HUDEP-2 (cell line): ENCODE data around the gene SPTA1.

ENCODE experiments used
- DNase-seq, 76 experiments: peaks; one replicate each; lab custom pipeline; 2025; ENCODE audit not compliant: unreplicated experiment in 76 of 76; lab: John Stamatoyannopoulos, UW

The SPTA1 gene

DNA sequence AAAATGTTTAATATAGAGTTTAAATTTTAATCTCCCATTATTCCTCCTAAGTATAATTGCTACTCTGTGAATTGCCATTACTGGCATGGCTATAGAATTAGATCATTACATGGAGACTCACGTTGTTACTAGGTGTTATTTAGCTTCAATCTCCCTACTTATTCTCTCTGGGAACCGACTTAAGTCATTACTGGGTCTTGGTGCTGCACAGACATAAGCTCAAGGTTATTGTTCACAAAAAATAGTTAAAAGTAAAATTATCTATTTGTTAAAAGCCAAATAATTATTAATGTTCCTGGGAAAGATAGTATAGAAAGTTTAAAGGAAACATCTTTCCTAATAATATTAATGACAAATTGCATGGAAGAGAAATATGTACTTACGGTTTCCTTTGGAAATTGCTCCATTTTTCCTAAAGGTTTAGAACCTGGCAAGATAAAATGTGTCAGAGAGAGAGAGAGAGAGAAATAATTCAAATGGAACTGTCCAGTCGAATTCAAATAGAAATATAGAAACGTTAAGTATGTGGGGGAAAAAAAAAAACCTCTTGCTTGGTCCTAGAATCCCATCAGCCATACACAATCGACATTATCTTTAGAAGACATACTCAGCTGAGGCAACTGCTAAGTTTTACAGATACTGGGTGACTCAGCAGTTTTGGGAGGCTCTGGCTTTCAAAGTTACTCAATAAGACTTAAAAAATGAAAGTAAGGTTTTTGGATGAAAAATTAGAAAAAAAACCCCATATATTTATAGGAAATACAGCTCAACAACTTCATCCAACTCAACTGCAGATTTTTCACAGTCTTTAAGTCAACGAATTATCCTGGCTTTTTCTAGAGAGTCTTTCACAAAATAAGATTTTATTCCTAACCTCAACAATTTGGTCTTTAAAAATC is at the start of gene SPTA1:
Gene SPTA1 (minus strand): TSS at position 605 of the 899 bp plus-strand sequence. CDS start 198 bp downstream, at position 407.
- peak in 58 of 76 experiments; percentile 5 to 91 (median 68) for DNase-seq

DNA sequence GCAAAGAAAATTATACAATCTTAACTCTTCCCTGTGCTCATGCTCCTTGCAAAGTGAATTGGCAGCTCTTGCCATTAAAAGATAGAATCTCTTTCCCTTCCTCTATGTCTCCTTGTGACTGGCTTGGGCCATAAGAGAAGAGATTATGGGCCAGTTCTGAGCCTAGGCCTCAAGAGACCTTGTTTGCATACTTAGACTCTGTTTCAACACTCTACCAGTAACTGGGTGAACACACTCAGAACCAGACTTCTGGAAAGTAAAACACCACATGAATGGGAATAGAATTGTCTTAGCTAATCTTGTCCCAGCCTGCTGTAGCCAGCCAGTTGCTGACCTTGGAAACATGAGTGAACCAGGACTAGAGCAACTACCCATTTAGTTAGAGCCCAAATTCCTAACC is 49.3 kb upstream of the SPTA1 start:
- DNase-seq = no peak

DNA sequence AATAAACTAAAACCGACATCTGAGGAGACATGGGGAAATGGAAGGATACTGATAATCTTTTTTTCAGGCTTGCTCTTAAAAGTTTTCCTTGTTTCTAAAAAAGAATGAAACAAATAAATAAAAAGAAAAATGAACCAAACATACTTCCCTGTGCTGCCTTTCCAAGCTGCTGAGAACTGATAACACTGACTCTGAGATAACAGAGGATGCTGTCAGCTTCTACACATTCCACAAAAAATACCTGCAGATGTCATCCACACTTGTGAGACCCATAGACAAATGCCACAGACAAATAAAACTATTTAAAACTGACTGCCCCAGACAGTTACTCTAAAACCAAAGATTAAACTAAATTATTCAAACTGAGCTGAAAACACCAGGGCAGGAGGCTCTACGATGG is 46.0 kb upstream of the SPTA1 start:
- DNase-seq = peak in 6 of 76 experiments; percentile 4 to 15 (median 9)

DNA sequence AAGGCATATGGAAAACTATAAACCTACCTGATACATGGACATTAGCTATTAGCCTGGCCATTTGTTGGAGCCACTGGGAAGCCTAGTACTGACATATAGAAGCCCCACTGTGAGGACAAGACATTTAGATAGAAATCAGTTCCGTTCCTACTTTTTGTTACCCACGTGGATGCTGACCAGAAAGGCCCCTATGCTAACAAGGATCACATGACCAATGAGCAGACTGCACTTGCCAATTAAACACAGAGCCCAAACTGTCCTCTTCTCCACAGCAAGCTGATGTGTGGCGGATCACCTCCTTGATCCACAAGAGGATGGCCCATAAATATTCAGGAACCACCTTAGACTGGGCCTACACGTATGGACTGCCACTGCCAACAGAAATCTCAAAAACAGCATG is 45.2 kb upstream of the SPTA1 start:
- no peak for DNase-seq

DNA sequence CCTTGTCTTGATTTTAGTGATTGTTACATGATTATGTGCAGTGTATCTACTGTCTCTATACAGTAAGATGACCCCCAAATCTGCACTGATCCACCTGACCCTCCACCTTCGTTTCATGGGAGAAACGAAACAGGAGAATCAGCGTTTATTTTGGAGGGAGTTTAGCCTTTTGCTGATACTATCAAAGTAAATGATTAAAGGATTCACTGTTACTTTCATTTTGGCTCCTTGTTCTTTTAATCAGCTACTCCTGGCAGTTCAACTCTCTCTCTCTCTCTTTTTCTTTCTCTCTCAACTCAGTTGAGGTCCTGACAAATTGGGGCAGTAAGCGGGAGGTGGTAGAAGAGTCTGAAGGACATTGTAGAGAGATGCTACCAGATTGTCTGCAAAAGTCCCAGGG is 43.9 kb upstream of the SPTA1 start:
- DNase-seq = no peak

DNA sequence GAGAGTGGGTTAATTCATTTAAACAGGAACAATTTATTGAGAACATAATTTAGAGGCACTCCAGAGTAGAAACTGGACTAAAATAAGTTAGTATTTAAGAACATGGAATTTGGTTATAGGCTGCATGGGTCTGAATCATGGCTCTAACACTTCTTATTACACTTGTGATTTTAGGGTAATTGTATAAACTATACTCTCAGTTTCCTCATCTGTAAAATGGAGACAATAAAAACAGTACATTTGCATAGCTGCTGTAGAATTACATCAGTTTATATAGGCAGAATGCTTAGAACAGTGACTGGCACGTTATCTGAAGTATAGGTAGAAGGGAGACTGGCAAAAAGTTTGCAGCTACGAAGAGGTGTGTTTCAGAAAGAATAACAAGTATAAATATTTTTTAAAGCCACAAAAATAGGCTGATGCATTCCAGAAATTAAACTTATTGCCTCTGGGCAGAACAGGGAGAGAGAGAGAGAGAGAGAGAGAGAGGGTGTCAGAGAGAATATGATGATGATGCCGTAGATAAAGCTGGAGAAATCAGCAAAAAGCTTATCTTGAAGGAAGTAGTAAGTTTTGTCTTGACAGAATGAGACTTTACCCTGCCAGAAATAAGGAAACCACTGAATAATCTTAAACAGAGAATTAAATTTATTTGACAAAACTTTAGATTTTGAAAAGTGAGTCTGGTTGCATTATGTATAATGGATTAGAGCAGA is 42.2 kb upstream of the SPTA1 start:
- DNase-seq = no peak

DNA sequence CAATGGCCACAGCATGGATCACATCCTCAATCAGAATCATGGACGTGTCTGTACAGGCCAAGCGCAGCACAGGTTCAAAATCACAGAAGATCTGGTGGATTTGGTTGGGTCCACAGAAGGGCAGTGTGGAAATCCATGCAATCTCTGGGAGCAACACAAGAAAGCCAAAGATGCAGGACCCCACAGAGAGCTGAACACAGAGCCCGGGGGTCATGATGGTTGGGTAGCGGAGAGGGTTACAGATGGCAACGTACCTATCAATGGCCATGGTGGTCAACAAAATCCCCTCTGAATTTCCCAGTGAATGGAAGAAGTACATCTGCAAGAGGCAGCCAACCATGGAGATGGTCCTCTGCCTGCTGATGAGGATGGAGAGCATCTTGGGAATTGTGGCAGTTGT is 37.9 kb upstream of the SPTA1 start:
- no peak for DNase-seq

DNA sequence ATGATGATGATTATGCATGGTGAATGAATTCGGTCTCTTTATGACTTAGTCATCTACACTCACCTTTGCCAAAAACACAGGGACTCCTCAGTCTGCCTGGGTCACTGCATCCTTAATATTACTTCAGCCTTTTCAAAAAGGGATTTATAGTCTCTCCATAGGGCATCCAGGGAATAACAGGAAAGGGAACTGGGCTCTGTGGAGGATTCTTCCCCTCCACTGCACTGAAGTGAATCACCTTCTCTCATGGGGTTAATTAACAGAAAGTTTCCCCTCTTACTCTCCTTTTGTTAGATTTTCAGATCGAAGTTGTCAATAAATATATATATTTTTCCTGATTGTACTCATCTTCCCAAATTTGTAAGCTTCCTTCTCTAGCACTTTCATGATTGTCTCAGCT is 34.1 kb upstream of the SPTA1 start, which contains the start of gene OR6K3:
Gene OR6K3 (minus strand): TSS at position 101 of the 400 bp plus-strand sequence. CDS start 2,605 bp downstream, outside the sequence.
- DNase-seq = no peak

DNA sequence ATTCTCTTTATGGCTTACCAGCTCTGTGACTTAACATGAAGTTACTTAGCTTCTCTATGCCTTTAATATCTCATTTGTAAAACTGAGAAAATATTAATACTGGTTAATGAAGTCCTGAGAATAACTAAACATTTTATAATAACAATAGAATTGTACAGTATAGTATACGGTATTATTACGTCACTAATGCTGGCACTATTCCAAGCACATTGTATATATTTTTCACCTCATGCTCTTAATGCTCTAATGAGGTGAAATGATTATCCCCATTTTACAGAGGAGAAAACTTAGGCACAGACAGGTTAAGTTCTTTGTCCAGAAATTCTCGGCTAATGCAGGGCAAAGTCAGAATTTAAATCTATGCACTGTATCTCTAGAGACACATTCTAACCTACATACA is 33.1 kb upstream of the SPTA1 start:
- no peak for DNase-seq

DNA sequence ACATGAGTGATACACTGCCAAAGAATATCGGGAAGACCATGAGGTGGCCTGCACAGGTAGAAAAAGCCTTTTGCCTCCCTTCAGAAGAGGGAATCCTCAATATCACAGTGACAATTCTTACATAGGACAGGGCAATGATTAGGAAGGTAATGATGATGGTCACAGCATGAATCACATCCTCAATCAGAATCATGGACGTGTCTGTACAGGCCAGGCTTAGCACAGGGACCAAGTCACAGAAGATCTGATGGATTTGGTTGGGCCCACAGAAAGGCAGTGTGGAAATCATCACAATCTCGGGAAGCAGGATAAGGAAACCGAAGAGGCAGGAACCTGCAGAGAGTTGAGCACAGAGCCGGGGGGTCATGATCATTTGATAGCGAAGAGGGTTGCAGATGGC is 30.8 kb upstream of the SPTA1 start:
- no peak for DNase-seq

DNA sequence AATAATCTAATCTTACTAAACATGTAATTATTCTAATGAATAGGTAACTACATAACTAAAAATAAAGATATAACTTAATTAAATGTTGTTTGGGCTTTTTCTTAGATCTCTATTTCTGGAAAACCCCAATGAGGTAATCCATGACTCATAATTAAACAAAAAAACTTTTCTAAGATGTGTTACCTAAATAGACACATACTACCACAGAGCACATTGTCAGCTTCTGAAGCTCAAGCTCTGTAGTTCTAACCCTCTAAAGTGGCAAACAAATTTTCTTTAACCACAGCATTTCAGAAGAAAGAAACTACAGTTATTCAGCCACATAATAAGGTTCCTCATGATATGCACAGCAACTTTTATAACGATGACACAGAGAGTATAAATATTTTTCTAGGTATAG is 29.8 kb upstream of the SPTA1 start:
- DNase-seq = no peak

DNA sequence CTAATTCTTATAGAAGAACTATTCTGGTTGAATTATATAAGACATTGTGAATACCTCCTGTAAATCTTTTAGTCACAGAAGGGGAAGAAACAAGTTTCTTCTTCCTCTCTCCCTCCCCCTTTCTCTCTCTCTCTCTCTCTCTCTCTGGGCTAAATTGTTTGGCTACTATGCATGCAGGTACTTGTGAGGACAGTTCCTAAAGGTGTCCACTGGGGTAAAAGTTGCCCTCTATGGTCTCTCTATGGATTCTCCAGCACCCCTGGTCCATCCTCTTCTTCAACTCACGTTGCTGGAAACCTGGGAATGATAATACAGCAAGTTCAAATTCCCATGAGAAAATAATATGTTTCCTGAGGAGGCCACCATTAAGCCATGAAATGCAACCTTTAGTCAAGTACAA is 28.2 kb upstream of the SPTA1 start:
- no peak for DNase-seq

DNA sequence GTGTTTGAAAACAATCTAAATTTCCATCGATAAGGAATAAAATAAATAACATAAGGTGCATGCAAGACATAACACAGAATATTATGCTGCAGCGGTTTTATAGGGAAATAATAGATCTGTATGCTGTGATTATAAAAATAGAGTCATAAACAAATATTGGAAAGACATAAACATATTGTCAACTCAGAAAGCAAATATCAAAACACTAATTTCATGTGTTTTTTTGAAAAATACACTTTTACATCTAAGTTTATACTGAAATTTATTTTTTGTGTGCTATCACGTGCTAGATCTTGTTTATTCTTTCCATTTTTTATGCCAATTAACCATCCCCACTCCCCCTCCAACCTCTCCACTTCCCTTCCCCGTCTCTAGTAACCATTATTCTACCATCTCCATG is 24.6 kb upstream of the SPTA1 start:
- DNase-seq = no peak

DNA sequence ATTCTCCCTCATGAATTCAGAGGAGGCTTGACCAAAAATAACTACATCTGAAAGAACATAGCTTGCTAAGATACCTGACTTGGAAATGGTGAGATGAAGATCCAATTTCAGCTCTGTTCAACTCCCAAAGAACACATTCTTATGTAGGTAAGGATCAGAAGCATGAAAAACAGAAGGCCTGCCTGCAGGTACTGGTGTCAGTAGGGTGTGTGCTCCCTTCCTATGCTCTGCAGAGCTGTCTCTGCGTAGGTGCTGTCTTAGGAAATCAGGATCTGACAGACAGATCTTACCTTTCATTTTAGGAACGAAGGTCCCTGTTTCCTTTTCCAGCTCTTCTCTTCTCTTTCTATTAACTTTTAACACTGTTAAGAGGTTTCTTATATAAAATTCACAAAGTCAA is 19.6 kb upstream of the SPTA1 start:
- DNase-seq = no peak

DNA sequence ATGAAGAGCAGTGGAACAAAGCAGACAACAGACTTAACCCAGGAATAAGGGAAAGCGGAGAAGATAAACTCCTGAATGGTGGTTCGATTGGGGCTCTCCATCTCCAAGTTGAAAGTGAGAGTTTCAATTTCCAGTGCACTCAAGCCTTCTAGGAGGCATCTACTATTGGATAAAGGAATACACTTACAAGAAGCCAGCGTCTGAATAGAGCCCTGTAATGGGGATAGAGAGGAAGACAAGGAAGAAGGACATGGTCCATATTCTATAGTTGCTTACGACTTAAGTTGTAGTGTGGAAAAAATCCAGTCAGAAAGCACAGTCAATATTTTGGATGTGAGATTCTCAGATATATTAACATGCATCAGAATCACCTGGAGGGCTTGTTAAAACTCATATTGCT is 14.0 kb upstream of the SPTA1 start, which contains the start of gene OR6K2:
Gene OR6K2 (minus strand): TSS at position 101 of the 400 bp plus-strand sequence. CDS start 0 bp downstream, at position 101.
- DNase-seq = no peak

DNA sequence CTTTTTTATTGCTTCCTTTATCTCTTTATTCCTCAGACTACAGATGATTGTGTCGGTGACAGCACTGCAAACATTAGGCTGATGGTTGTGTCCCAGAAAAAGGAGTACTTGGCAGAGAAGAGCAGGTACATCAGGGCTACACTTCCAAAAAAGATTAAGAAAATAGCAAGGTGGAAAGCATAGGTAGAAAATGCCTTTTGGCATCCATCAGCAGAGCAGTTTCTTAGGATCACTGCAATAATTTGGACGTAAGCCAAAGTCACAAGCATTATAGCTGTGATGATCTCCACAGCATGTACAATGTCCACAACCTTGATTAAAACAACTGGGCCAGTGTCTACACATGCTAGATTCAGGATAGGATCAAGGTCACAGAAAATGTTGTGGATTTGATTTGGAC is 8.1 kb upstream of the SPTA1 start:
- DNase-seq = peak in 5 of 76 experiments; percentile 2 to 20 (median 10)

DNA sequence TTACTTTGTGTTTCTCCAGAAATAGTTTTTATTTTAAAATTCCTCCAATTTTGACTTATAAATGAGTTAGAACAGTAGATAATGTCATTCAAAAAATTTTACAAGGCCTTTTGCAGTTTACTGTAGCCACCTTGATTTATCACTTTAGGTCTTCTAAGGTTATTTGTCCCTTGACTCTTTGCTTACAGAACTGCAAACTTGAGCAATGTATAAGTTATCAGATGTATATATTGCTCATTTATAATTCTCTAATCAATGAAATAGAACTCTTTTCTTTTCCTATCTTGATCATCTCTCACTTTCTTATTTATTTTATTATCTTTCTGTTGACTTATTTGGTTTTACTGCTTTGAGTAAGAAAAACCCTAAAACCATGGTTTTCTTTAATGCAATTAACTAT is 5.8 kb upstream of the SPTA1 start:
- peak in 1 of 76 experiments; percentile 28 for DNase-seq

DNA sequence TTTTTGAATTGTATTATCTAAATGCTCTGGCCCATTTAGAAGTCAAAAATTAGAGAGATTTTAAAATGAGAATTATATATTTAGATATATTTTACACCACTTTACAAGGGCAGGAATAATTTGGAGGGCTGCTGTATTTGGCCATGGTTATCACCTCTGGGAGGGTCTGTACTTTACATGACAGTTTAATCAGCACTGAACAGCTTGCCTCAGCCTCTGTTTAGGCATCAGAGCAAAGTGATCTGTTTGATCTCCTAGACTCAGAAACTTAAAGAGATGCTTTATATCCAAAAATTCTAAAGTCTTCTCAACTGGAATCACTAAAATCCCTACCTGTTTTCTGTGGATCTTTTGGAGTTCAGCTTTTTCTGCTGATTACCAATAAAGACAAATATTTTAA is 5.4 kb upstream of the SPTA1 start:
- peak in 69 of 76 experiments; percentile 8 to 89 (median 65) for DNase-seq

DNA sequence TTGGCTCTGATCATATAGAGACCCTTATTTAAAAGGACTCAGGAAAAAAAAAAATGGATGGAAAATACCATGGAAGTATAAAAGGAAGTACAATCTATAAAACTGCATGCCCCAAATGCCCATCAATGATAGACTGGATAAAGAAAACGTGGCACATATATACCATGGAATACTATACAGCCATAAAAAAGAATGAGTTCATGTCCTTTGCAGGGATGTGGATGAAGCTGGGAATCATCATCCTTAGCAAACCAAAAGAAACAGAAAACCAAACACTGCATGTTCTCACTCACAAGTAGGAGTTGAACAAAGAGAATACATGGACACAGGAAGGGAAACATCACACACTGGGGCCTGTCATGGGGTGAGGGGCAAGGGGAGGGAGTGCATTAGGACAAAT is 4.6 kb upstream of the SPTA1 start:
- DNase-seq = peak in 1 of 76 experiments; percentile 15

DNA sequence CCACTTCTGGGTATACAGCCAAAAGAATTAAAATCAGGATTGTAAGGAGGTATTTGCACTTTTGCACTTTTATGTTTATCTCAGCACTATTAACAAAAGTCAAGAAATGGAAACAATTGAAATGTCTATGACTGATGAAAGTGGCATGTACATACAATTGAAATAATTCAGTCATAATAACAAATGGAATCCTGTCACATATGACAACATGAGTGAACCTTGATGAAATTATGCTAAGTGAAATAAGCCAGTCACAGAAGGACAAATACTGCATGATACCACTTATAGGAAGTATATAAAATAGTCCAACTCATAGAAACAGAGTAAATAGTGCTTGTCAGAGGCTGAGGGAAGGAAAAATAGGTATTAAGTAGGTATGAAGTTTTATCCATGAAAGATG is 3.4 kb upstream of the SPTA1 start:
- no peak for DNase-seq

DNA sequence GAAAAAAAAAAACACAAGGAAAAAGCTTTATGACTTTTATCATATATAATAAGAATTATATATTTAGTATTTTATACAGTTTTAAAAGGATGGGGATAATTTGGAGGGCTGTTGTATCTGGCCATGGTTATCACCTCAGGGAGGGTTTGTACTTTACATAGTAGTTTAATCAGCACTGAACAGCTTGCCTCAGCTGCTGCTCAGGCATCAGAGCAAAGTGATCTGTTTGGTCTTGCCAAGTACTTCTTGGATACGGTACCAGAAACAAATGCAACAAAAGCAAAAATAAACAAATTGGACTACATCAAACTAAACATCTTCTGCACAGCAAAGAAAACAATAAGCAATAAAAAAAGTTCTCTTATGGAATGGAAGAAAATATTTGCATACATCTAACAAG is 2.6 kb upstream of the SPTA1 start:
- DNase-seq = peak in 73 of 76 experiments; percentile 10 to 90 (median 65)
